Hematopoietic multipotent progenitor cell (in vitro differentiated cells): ENCODE data around the gene PTPRD. TPM values are rescaled to one million over a fixed set of nuclear protein-coding genes. Genes with fewer than 3 reads are reported as not detected.

Experiments
- DNase-seq, 3 donors: peaks; one replicate each; pipeline ENCODE4 v3.0.0-alpha.2; 2011 to 2015; ENCODE audit warnings: low read depth in 2 of 3, low spot score in 2 of 3
- total RNA-seq: library from RNA; depleted of rRNA; stranded (reverse); fragments of >200 nt; gene quantifications from one replicate; pipeline ENCODE4 v1.2.3, GENCODE V29; 2012

The PTPRD gene
- total RNA-seq, 1 donor: 16.2 TPM

GRCh38 chr9:8644571-8644970, 1968.2 kb downstream of the PTPRD start:
- DNase-seq: no peak

GRCh38 chr9:8643896-8644295, 1968.9 kb downstream of the PTPRD start:
- no peak for DNase-seq

- DNase-seq: no peak
Measured at GRCh38 chr9:8643464-8643863, 1969.3 kb downstream of the PTPRD start.

GRCh38 chr9:8640761-8641160, 1972.0 kb downstream of the PTPRD start:
- DNase-seq: no peak

- DNase-seq: no peak
Measured at GRCh38 chr9:8637626-8638025, 1975.2 kb downstream of the PTPRD start.

GRCh38 chr9:8633784-8634183, 1979.0 kb downstream of the PTPRD start:
- peak in 1 of 3 donors; percentile 58 for DNase-seq

GRCh38 chr9:8632493-8632892, 1980.3 kb downstream of the PTPRD start:
- no peak for DNase-seq

GRCh38 chr9:8628791-8629190, 1984.0 kb downstream of the PTPRD start:
- DNase-seq: no peak

- DNase-seq: no peak
Measured at GRCh38 chr9:8627976-8628679, 1984.7 kb downstream of the PTPRD start.

GRCh38 chr9:8622871-8623270, 1989.9 kb downstream of the PTPRD start:
- DNase-seq: no peak

- no peak for DNase-seq
Measured at GRCh38 chr9:8622222-8622802, 1990.5 kb downstream of the PTPRD start.

GRCh38 chr9:8621416-8621815, 1991.4 kb downstream of the PTPRD start:
- DNase-seq: no peak

- DNase-seq: no peak
Measured at GRCh38 chr9:8616414-8616813, 1996.4 kb downstream of the PTPRD start.

GRCh38 chr9:8614926-8615440, 1997.8 kb downstream of the PTPRD start:
- no peak for DNase-seq

- no peak for DNase-seq
Measured at GRCh38 chr9:8613346-8613825, 1999.4 kb downstream of the PTPRD start.

- no peak for DNase-seq
Measured at GRCh38 chr9:8611153-8611552, 2001.6 kb downstream of the PTPRD start.

- no peak for DNase-seq
Measured at GRCh38 chr9:8610256-8610655, 2002.5 kb downstream of the PTPRD start.

GRCh38 chr9:8605096-8605495, 2007.7 kb downstream of the PTPRD start:
- no peak for DNase-seq

GRCh38 chr9:8604201-8604600, 2008.6 kb downstream of the PTPRD start:
- DNase-seq: no peak

GRCh38 chr9:8600914-8601680, 2011.7 kb downstream of the PTPRD start:
- DNase-seq: no peak

GRCh38 chr9:8599937-8600336, 2012.9 kb downstream of the PTPRD start:
- DNase-seq: no peak
